GM21381 (cell line): ENCODE measurements around the gene GABRG3.

Experiments used
- ATAC-seq: cut with Tn5 transposase; IDR thresholded peaks from one replicate; pipeline ENCODE4 v1.9.1; 2021; ENCODE audit warnings: mild to moderate bottlenecking, moderate library complexity; ENCODE audit not compliant: unreplicated experiment

Gene GABRG3

DNA sequence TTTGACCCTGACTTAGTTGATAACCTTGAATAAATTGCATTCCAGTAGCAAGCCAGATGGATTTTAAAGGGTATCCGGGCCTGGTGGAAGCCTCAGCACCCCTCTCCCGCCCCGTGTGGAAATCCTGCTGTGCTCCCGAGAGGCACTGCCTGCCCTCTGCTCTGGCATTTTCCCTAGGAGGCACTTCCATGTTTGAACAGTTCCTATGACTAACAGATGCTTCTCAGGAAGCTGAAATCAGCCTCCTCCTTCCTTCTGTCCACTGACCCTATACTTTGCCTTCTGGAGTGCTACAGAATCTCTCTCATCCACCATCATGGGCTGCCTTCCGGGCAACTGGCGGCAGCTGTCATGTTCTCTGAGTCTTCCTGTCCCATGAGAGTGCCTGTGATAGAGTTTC is 90.8 kb downstream of the GABRG3 start:
- no peak for ATAC-seq

DNA sequence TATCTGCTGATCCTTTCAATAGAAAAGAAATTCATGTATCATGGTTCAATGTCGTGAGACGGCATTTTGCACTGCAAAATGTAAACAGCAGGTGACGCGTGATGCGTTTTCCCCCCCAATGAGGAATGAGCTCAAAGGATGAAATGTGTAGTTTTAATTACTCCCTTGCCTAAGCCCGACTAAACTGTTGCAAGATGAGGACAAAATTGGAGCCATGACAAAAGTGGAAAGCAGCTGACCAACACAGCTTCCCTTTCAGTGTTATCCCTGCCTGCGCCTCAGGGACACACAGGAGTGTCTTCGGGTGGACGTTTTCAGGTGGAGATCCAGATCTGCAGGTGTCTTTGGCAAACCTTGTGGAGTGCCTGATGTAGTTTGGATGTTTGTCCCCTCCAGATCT is 92.0 kb downstream of the GABRG3 start:
- no peak for ATAC-seq

DNA sequence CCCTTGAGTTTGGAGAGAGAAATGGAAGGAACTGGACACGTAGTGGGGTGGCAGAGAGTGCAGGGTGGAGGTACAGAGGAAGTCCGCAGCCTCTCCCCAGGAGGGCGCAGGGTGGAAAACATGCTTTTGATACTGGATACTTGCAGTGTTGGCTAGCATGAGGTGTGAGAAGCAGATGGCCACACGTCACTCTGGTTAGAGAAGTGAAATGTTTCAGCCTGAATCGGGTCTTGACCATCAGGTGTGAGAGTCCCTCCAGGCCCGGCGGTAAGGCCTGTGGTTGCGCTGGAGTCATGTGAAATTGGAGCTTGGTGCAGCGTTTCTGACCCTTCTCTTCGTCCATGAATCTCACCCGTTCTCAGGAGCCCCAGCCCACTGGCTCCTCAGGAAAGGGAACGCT is 93.1 kb downstream of the GABRG3 start:
- no peak for ATAC-seq

DNA sequence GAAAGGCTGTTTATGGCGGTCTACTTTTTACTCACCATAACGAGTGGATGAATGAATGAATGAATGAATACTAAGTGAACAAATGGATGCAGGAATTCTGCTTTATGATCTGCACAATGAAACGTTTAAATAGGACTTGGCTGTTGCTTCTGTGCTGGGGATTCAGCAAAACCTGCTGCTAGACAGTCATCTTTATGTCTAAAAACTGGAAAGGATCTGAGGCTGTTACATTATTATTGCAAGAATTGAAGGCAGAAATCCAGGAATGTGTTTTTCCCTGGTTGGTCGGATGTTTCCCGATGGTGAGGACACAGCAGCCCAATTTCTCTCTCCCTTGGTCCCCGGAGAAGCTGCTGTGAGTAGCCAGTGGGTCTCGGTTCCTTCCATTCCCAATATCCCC is 94.2 kb downstream of the GABRG3 start:
- no peak for ATAC-seq

- no peak for ATAC-seq
Observed at GRCh38 chr15:27065785-27066184, 94.8 kb downstream of the GABRG3 start.

DNA sequence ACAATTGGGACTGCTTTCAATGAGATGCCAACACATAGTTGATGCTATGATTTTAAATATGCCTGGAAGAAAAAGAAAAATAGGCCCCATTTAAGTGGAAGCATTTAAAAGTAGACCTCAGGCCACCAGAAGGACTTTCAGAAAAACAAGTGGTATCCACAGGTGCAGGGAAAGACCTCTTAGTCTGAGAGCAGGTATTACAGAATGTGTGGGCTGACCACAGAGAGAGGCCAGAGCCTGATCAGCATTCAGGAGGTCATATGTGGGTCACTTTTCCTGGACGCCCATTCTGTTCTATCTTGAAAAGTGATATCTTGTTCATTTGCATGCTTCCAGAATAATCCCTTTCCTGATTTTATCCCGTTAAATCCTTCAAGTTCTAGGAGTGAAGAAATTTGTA is 95.5 kb downstream of the GABRG3 start:
- ATAC-seq: no peak

DNA sequence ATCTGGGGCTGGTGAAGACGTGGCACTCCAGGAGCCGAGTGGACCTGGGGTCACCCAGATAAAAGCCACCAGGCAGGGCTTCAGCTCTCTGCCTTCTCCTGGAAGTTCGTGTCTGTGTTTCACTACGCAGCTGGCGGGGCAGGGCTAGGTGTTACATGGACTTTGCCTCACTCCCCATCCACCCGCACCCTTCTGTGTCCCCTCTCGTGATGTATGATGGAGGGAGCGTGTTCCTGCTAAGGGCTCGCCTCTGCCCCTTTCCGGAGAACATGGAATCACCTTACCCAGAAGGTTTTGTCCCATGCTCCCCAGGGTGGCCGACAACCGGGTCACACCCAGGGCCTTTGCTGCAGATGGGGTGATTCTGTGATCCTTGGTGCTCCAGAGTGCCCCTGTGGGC is 96.2 kb downstream of the GABRG3 start:
- no peak for ATAC-seq

- no peak for ATAC-seq
Observed at GRCh38 chr15:27070841-27071240, 99.9 kb downstream of the GABRG3 start.

GRCh38 chr15:27074179-27074578 is 103.2 kb downstream of the GABRG3 start:
- ATAC-seq: no peak

DNA sequence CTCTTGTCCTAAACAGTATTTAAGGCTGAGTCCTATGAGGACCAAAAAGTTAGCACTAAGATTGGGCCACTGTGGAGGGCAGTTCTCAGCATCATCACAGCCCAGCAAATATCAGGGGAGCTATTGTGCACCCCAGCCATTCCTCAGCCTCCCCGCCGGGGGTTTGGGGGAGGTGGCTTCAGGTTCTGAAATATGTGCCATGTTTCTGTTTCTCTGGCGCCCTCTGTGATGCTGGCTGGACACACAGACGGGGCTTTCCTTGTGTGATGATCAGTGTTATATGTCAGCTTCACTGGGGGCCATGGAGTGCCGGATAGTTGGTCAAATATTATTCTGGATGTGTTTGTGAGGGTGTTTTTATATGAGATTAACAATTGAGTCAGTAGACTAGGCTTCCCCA is 106.8 kb downstream of the GABRG3 start:
- no peak for ATAC-seq

DNA sequence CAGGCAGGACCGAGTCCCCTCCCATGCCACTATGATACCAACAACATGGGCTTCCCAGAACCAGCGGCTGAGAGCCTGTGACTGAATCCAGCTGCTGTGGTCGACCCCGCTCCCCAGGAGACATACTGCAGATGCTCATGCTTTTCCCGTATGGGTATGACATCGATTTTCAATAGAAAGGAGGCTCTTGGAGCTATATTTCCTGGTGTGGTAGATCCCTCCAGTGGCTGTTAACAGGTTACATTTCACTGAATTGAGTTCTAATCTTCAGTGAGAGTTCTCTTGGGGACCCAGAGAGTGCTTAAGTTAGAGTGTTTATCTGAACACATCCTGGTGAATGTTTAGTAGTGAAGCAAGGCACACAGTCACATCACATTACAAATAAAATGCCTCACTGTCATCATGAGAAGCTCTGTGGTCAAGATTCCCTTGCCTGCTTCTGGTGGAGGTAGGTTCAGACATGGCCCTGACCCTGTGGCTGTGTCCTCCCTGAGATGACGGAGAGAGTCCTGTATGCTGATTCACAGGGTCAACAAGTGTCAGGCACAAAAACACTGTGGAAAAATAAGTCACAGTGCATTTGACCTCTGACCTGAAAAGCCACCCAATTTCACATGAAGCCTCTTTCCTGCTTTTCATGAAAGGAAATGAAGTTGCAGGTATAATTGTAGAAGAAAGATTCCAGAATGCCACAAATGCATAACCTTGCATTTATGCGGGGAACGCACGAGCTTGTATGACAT is 110.9 kb downstream of the GABRG3 start:
- ATAC-seq: no peak

- no peak for ATAC-seq
Observed at GRCh38 chr15:27082526-27082925, 111.5 kb downstream of the GABRG3 start.

- ATAC-seq: no peak
Observed at GRCh38 chr15:27084844-27085243, 113.9 kb downstream of the GABRG3 start.

DNA sequence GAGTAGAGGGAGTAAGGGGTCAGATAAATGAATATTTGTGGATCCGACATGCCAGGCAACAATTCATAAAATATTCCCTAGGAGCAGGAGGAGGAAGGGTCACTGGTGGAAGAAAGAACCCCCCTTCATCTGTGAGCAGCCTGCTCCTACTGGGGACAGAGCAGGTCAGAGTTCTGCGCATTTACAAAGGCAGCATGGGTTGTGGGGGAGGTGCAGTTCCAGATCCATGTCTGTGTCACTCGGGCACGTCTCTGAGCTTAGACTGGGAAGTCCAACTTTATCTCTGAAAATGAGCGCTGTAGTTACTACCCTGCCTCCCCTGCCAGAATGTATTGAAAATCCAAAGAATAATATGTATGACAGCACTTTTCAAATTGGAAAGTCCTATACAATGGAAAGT is 115.2 kb downstream of the GABRG3 start:
- ATAC-seq: no peak

GRCh38 chr15:27086805-27087204 is 115.8 kb downstream of the GABRG3 start:
- no peak for ATAC-seq

GRCh38 chr15:27087651-27088583 is 116.9 kb downstream of the GABRG3 start:
- no peak for ATAC-seq

DNA sequence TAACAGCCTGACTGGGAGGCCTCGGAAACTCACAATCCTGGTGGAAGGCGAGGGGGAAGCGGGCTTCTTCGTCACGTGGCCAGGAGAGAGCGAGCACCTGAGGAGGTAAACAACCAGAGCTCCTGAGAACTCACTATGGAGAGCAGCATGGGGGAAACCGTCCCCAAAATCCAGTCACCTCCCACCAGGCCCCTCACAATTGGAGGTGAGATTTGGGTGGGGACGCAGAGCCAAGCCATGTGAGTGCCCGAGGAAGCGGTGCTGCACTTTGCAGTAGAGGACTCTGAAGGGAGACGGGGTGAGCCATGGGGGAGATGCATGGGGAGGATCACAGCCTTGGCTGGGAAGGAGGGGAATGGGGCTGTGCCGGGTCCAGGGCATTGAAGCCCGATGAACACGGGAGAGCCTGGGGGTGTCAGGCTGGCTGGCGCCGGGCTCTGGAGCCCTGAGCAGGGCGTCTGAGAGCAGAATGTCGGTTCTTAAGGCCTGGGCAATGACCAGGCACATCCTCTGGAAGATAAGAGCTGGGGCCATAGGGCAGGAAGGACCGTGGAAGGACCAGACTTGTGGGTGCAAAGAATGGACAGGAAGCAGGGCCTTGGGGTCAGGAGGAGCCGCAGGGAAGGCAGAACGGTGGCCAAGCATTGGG is 117.7 kb downstream of the GABRG3 start:
- ATAC-seq: no peak

DNA sequence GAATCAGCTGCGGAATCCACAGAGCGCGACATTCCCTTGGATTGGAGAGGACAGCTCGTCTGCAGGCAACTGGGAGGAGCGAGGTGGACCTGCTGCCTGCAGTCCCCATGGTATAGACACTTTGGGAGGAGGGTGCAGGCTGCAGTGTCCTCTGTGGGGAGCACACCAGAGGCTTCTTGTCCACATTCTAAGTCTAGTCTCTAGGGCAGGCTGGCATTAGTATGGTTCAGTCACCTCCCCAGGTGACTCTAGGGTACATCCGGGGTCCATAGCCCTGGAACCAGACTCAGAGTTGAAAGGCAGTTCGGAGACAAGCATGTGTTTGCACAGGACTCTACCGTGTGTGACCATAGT is 118.2 kb downstream of the GABRG3 start:
- ATAC-seq: no peak

- no peak for ATAC-seq
Observed at GRCh38 chr15:27089676-27090075, 118.7 kb downstream of the GABRG3 start.

- ATAC-seq: no peak
Observed at GRCh38 chr15:27091270-27091940, 120.4 kb downstream of the GABRG3 start.

DNA sequence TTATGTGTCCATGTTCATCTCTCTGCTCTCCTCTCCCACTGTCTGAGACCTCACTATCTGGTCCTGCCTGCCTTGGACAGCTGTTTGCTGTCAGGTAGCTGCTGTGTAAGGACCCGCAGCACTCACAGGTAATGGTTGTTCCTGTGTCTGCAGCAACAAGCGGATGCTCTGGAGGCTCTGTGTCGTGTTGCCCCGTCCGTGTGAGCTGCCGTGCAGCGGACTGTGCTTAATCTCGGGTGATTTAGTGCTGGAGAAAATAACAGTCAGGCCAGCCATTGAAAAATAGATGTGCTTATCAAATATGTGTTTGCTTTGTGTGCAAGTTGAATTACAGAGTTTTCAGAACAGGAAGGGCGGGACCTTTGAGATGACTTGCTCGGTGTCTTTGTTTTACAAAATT is 121.4 kb downstream of the GABRG3 start:
- no peak for ATAC-seq
